ENCODE results near the gene RPL35A. TPM values are rescaled to one million over a fixed set of nuclear protein-coding genes. Genes with fewer than 3 reads are reported as not detected.

RPL35A gene
- total and polyA plus RNA-seq, 9 of the 15 experiments (the other 6 are each of a cell fraction or from before 2014, with no cell fraction given) = 1,475 to 2,942 (median 2,367) TPM

DNA sequence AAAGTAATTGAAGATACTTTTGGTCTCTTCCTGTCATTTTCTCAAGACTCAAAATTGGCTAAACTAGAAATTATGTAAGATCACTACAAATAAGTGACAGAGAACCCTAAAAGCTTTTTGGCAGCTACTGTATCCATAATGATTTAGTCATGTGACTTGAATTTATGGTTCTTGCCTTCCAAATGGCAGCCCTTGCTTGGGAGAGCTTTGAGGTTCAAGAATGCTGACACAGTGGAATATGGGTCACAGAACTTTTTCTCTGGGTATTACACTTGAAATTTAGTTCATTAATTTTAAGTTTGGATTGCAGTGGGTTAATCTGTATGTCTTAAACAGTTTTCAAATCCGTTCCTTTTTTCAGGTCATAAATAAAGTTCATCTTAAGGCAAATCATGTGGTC is 24.0 kb downstream of the RPL35A start:
- 35% methylated on average over 1 of the region's 1 CpG for WGBS (ENCODE audit: insufficient coverage, low coverage, missing lambda C conversion rate)
- no peaks in the 10 kb centered on the region for H3K27me3 ChIP-seq (ENCODE audit: control insufficient read depth in 2 of 2, insufficient read depth in 2 of 2, low read length in 2 of 2)
- FAIRE-seq = peak; percentile 26
- H2AFZ ChIP-seq (ENCODE audit: low read depth, low read length) = no peak overlapping the region
- intact Hi-C loops (cut with micrococcal nuclease) = no loop called here
- no peak overlapping the region for H3K4me3 ChIP-seq
- peaks cover 16% of the 10 kb centered on the region; the same call in 2 of the 3 replicates for H3K36me3 ChIP-seq (ENCODE audit: control insufficient read depth, insufficient read depth, low read length)
- no peaks in the 10 kb centered on the region for H3K79me2 ChIP-seq (ENCODE audit: control insufficient read depth, insufficient read depth, low read length)
- no peak for ATAC-seq
- H3K9me1 ChIP-seq (ENCODE audit: control insufficient read depth, insufficient read depth, low read length) = no peaks in the 10 kb centered on the region
- H3K4me1 ChIP-seq (replicated peaks in 1 of 2; ENCODE audit: control insufficient read depth in 2 of 2, insufficient read depth in 2 of 2, low read length in 2 of 2) = no peaks in the 10 kb centered on the region
- no TSS peak for BruUV-seq (replicated peaks)
- no peak overlapping the region for H3K27ac ChIP-seq (ENCODE audit: extremely low read depth, low read depth, low read length)
- ChIA-PET POLR2A (no interaction called here), CTCF (ENCODE audit: low intra/inter-chr PET ratio) (no interaction called here)
- in situ Hi-C loops (cut with MboI) = no loop called here
- no peak overlapping the region for H3K4me2 ChIP-seq (ENCODE audit: insufficient read depth, low read length)
- TF ChIP-seq ZNF316 (IDR thresholded peaks at IDR 0.05) (peak; percentile 69), MAFK (IDR thresholded peaks at IDR 0.05; ENCODE audit: low read length) (peak; percentile 57), MAFF (IDR thresholded peaks at IDR 0.05; ENCODE audit: low read length) (peak; percentile 61; the same call in 1 of the 2 replicates), ZNF347 (CRISPR knock-in tag; IDR thresholded peaks at IDR 0.05; ENCODE audit: low read depth) (no peak), MAFG (tag; conservative IDR thresholded peaks at IDR 0.05) (0 out of 2 replicates have a peak, but pooled peaks have one; percentile 51), ZNF263 (CRISPR knock-in tag; IDR thresholded peaks at IDR 0.05; ENCODE audit: borderline replicate concordance) (no peak), C11orf30 (IDR thresholded peaks at IDR 0.05; ENCODE audit: low read depth) (peak; percentile 52; the same call in 1 of the 2 replicates)
- TF ChIP-seq, protein P1, sequence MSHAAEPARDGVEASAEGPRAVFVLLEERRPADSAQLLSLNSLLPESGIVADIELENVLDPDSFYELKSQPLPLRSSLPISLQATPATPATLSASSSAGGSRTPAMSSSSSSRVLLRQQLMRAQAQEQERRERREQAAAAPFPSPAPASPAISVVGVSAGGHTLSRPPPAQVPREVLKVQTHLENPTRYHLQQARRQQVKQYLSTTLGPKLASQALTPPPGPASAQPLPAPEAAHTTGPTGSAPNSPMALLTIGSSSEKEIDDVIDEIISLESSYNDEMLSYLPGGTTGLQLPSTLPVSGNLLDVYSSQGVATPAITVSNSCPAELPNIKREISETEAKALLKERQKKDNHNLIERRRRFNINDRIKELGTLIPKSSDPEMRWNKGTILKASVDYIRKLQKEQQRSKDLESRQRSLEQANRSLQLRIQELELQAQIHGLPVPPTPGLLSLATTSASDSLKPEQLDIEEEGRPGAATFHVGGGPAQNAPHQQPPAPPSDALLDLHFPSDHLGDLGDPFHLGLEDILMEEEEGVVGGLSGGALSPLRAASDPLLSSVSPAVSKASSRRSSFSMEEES (CRISPR knock-in tag; IDR thresholded peaks at IDR 0.05) = peak; percentile 84
- no peaks in the 10 kb centered on the region for H4K20me1 ChIP-seq (replicated peaks; ENCODE audit: control insufficient read depth, insufficient read depth, low read length)
- H3K9ac ChIP-seq (ENCODE audit: insufficient read depth in 1 of 2, low read depth in 2 of 2, low read length in 2 of 2) = no peak overlapping the region
- no peak for DNase-seq (ENCODE audit: extremely low read depth in 1 of 4, low spot score in 3 of 4)
- H3K9me3 ChIP-seq (replicated peaks; ENCODE audit: control insufficient read depth, insufficient read depth, low read depth, low read length) = no peaks in the 10 kb centered on the region; the same call in none of the 2 replicates

All from K562 (cell line).